NCI-H2227 treated with DMSO at 0.1 percent for 48 hours (cell line): ENCODE results near the gene RASA2.
"Not testable (repeated sequence)": the region's sequence is repeated elsewhere in the genome, so short reads cannot be mapped to it uniquely, and the experiment has no call there.

Experiments
- DNase-seq: peaks from one replicate; lab custom pipeline; 2025; lab: John Stamatoyannopoulos, UW

RASA2 gene

GRCh38 chr3:141536017-141536416 is 49.2 kb downstream of the RASA2 start:
- not testable (repeated sequence) for DNase-seq

- no peak for DNase-seq
Measured at GRCh38 chr3:141537856-141538255, 51.0 kb downstream of the RASA2 start.

DNA sequence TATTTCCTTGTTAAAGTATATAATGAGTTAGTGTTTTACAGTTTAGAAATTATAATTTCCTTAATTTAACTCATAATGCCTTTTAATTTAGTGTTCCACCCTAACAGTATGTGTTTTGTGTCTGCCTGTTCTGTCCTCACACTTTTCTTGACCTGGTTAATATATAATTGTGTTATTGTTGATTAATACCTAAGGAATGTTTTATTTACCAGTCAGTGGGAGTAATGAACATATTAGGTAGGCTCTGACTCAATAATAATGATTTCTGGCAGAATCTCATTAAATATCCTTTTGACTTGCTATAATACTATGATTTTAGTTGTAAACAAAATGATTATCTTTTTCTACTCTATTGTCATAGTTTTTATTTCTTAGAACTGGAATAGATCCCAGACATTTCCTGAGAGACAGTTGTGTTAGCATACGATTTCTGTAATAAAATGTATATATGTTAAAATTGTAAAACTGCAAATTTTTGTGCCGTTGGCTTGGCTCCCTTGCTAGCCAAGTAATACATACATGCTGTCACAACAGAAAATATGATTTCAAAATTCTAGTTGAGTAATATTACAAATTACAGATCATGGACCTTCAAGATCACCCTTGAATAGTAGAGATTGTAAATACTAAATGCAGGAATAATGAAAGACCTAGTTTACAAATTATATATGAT is 51.9 kb downstream of the RASA2 start:
- no peak for DNase-seq

DNA sequence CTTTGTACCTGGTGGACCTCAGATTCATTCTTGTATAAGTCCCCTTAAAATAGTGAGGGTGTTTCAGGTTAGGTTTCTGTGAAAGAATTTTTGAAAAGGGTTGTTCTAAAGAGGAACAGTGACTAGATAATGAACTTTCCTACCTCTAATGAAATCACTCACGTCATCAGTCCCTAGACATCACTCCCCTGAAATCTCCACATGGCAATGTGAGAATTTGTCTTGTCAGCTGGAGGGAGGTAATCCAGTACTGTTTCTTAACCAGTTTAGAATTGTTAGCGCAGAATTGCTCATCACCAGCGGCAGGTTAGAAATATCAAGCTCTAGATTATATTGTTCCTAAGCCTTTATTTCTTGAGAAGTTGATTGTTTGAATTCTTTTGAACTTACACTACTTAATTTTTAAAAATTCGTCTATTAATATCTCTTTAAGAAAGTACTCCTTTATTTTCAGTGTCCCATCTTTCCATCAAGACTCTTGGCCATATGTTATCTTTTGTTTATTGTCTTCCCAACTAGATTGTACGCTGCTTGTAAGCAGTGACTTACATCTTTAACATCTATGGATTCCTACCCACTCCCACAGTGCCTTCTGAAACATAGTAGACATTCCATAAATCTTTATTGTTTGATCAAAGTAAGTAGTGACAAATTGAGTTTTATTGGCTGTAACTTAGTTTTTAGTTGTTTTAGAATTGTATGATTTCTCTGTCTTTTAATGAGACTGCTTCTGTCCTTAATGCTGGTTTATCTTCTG is 52.8 kb downstream of the RASA2 start:
- no peak for DNase-seq

DNA sequence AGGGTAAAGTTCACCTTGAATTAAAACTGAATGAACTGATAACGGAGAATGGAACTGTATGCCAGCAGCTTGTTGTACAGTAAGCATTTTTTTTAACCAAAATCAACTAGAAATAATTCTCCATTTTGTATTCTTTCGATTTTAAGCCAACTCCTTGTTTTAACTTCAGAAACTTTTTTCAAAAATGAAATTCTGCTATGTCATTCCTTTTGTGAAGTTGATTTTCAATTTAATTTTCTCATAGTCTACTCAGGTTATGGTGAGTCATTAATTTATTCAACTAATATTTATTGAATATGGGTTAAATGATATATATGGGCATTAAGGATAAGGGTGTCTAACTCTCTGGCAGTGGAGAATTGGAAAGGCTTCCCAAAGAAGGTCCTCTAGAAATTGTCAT is 53.7 kb downstream of the RASA2 start:
- DNase-seq: no peak

DNA sequence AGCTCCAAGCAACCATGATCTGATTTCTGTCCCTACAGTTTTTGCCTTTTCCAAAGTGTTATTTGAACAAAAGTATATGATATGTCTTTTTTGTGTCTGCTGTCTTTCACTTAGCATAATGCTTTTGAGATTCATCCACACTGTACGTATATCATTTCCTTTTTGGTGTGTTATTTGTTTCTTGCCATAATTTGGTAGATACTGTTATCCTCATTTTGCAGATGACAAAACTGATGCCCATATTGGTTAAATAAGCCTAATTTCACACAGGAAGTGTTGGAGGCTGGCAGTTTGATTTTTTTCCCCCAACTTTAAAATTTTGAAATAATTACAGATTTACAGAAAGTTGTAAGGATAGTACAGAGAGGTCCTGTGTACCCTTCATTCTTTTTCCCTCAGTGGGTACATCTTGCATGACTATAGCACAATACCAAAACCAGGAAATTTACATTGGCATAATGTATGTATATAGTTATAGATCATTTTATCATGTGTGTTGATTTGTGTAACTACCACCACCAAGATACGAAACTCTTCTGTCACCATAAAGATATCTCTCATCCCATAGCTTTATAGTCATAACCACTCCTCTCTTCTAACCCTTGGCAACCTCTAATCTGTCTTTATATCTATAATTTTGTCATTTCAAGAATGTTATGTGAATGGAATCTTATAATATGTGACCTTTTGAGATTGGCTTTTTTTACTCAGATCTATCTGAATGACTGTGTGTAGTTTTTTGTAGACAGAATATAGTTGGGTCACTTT is 55.6 kb downstream of the RASA2 start:
- no peak for DNase-seq

- no peak for DNase-seq
Measured at GRCh38 chr3:141542989-141543388, 56.2 kb downstream of the RASA2 start.

DNA sequence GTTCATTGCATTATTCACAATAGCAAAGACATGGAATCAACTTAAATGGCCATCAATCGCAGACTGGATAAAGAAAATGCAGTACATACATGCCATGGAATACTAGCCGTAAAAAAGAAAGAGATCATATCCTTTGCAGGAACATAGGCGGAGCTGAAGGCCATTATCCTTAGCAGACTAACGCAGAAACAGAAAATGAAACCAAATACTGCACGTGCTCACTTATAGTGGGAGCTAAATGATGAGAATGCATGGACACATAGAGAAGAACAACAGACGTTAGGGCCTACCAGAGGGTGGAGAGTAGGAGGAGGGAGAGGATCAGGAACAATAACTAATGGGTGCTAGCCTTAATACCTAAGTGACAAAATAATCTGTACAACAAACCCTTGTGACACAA is 57.9 kb downstream of the RASA2 start:
- no peak for DNase-seq

DNA sequence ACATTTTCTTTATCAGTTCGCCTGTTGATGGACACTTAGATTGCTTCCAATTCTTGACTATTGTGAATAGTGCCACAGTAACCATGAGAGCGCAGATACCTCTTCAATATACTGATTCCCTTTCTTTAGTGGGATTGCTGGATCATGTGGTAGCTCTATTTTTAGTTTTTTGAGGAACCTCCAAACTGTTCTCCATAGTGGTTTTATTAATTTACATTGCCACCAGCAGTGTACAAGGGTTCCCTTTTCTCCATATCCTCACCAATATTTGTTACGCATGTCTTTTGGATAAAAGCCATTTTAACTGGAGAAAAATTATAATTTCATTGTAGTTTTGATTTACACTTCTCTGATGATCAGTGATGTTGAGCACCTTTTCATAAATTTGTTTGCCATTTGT is 59.3 kb downstream of the RASA2 start:
- DNase-seq: no peak

DNA sequence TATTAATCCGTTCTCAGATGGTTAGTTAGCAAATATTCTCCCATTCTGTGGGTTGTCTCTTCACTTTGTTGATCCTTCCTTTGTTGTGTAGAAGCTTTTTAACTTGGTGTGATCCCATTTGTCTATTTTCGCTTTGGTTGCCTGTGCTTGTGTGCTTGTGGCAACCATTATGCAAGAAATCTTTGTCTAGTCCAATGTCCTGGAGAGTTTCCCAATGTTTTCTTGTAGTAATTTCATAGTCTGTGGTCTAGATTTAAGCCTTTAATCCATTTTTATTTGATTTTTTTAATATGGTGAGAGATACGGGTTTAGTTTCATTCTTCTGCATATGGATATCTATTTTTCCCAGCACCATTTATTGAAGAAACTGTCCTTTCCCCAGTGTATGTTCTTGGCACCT is 59.8 kb downstream of the RASA2 start:
- no peak for DNase-seq

GRCh38 chr3:141547791-141548190 is 61.0 kb downstream of the RASA2 start:
- no peak for DNase-seq

GRCh38 chr3:141550926-141551665 is 64.3 kb downstream of the RASA2 start:
- no peak for DNase-seq

GRCh38 chr3:141552440-141552991 is 65.7 kb downstream of the RASA2 start:
- DNase-seq: no peak

DNA sequence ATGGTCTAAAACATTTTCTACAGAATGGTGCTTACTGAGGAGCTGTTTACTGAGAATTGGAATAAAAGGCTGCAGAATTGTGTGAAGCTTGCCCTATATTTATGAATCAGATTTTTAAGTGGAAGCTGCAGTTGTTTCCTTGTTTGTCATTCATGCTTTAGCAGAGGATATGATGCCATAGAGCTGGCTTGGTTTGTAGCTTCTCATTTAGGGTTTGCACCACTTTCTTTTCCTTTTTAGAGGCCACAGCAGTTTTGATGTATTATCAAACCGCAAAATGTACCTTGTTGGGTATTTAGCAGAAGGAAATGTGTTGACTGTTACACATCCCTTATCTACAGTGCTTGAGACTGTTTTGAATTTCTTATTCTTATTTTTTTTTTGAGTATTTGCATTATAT is 66.2 kb downstream of the RASA2 start:
- DNase-seq: no peak

GRCh38 chr3:141556034-141556433 is 69.2 kb downstream of the RASA2 start:
- DNase-seq: no peak

- no peak for DNase-seq
Measured at GRCh38 chr3:141557961-141558706, 71.3 kb downstream of the RASA2 start.

DNA sequence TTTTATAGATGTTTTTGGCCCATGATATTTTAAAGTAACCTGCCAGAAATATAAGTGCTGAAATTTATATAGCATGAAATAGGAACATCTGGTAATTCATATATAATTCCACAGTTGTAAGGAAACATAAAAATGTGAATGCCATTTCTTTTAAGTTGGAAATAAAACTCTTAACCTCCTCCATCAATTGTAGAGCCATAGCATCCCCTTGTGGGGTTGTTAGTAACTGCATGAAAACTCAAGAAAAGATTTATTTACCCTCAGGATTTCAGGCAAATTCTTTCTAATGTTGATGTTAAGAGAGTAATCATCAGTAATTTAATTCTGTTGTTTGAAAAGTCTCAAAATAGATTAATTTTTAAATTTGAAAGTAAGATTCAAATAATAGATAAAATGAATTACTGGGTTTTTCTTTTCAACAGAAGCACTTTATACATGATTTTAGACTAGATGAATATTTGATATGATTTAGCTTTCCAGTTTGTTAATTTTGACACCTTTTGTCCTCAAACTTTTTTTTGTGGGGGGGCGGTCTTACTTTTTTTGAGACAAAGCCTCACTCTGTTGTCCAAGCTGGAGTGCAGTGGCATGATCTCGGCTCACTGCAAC is 74.7 kb downstream of the RASA2 start:
- DNase-seq: peak; percentile 12

GRCh38 chr3:141564241-141564640 is 77.4 kb downstream of the RASA2 start:
- no peak for DNase-seq

DNA sequence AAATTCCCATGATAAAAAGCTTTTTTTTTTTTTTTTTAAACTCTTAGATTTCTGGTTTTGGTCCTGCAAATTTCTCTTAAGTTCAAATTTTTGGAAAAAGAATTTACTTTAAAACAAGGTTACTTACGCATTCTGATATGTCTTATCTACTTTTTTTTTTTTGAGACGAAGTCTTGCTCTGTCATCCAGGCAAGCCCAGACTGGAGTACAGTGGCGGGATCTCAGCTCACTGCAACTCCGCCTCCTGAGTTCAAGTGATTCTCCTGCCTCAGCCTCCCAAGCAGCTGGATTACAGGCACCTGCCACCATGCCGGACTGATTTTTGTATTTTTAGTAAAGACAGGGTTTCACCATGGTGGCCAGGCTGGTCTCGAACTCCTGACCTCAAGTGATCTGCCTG is 83.2 kb downstream of the RASA2 start:
- no peak for DNase-seq

GRCh38 chr3:141575879-141576743 is 89.3 kb downstream of the RASA2 start:
- DNase-seq: no peak
